Neural progenitor cell (in vitro differentiated cells): Measurements from ENCODE around the gene YARS2.

ENCODE experiments used
- EZH2 ChIP-seq: fragments of 200-600 bp; sonication (generic); IDR thresholded peaks from 2 replicates; pipeline ENCODE4 v1.6.1; 2017; ENCODE audit warnings: antibody characterized with exemption, mild to moderate bottlenecking, moderate library complexity
- EZH2phosphoT487 ChIP-seq: fragments of 200-600 bp; sonication (generic); IDR thresholded peaks from 2 replicates; pipeline ENCODE4 v1.6.1; 2017; ENCODE audit warnings: antibody characterized with exemption
- TF ChIP-seq, protein P1 (sequence below): fragments of 200-600 bp; sonication (generic); IDR thresholded peaks from 2 replicates; pipeline ENCODE4 v1.5.1; 2017; ENCODE audit warnings: antibody characterized with exemption, mild to moderate bottlenecking

DNA sequence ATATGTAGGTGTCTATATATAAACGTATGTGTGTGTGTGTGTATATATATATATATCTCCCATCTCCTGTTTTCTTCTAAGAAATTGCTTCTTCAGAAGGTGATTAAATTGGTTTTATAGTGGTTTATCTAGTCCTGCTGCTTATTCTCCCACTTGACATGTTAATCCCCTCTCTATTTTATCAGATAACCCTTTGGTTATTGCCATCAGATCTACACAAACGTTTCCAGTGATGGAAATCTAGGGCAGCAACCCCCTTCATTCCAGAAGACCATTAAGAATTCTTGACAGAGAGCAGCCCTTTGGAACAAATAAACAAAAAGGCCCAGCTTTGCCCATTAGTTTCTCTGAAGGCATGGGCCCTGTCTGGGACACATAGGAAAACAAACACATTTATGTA lies 34.2 kb upstream of the YARS2 start:
- TF ChIP-seq, protein P1, sequence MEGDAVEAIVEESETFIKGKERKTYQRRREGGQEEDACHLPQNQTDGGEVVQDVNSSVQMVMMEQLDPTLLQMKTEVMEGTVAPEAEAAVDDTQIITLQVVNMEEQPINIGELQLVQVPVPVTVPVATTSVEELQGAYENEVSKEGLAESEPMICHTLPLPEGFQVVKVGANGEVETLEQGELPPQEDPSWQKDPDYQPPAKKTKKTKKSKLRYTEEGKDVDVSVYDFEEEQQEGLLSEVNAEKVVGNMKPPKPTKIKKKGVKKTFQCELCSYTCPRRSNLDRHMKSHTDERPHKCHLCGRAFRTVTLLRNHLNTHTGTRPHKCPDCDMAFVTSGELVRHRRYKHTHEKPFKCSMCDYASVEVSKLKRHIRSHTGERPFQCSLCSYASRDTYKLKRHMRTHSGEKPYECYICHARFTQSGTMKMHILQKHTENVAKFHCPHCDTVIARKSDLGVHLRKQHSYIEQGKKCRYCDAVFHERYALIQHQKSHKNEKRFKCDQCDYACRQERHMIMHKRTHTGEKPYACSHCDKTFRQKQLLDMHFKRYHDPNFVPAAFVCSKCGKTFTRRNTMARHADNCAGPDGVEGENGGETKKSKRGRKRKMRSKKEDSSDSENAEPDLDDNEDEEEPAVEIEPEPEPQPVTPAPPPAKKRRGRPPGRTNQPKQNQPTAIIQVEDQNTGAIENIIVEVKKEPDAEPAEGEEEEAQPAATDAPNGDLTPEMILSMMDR = no peak
- TF ChIP-seq EZH2 (no peak), EZH2phosphoT487 (no peak)
